Dermis microvascular lymphatic vessel endothelial cell (primary cell): Measurements from ENCODE around the gene SCNN1A. TPM values are rescaled to one million over a fixed set of nuclear protein-coding genes. Genes with fewer than 3 reads are reported as not detected.

Source experiments
- total RNA-seq: library from RNA; depleted of rRNA; stranded (reverse); fragments of >200 nt; gene quantifications from 2 replicates; pipeline ENCODE4 v1.2.1, GENCODE V29; 2014

Gene SCNN1A
- total RNA-seq, 1 donor from 2014 or later = under 0.01 TPM

Other genes starting within 250 kb of the SCNN1A start
- 947 and 1,118 TPM in 2 replicates for gene CD9, start 175.2 kb downstream of the SCNN1A start, total RNA-seq
- not detected in 2 replicates for gene PLEKHG6, start 64.9 kb downstream of the SCNN1A start, total RNA-seq
- gene TNFRSF1A, start 33.5 kb downstream of the SCNN1A start, total RNA-seq = 41.7 and 71.4 TPM in 2 replicates
- 30.7 and 47.9 TPM in 2 replicates for gene LTBR, start 8.6 kb upstream of the SCNN1A start, total RNA-seq
- gene CD27, start 69.4 kb upstream of the SCNN1A start, total RNA-seq = not detected in 2 replicates
- gene TAPBPL, start 76.5 kb upstream of the SCNN1A start, total RNA-seq = 13.5 and 30.0 TPM in 2 replicates
- 1.5 and 3.3 TPM in 2 replicates for gene VAMP1, start 95.1 kb upstream of the SCNN1A start, total RNA-seq
- gene MRPL51, start 117.7 kb upstream of the SCNN1A start, total RNA-seq = 70.5 and 106 TPM in 2 replicates
- gene NCAPD2, start 118.5 kb upstream of the SCNN1A start, total RNA-seq = 22.3 and 52.6 TPM in 2 replicates
- 4,334 and 4,542 TPM in 2 replicates for gene GAPDH, start 159.0 kb upstream of the SCNN1A start, total RNA-seq
- 8.3 and 15.4 TPM in 2 replicates for gene IFFO1, start 180.5 kb upstream of the SCNN1A start, total RNA-seq
- gene NOP2, start 192.7 kb upstream of the SCNN1A start, total RNA-seq = 10.4 and 13.4 TPM in 2 replicates
- 181 and 200 TPM in 2 replicates for gene CHD4, start 231.8 kb upstream of the SCNN1A start, total RNA-seq